CMK (cell line): ENCODE measurements around the gene AFF2.

Experiments
- DNase-seq: peaks from one replicate; pipeline ENCODE4 v3.0.0-alpha.2; 2010; ENCODE audit warnings: low read depth

Gene AFF2

GRCh38 chrX:148928811-148929210 lies 428.4 kb downstream of the AFF2 start:
- DNase-seq = no peak

GRCh38 chrX:148929686-148930085 lies 429.3 kb downstream of the AFF2 start:
- no peak for DNase-seq

- no peak for DNase-seq
Observed at GRCh38 chrX:148930206-148930729, 429.9 kb downstream of the AFF2 start.

- DNase-seq = no peak
Observed at GRCh38 chrX:148933881-148934280, 433.5 kb downstream of the AFF2 start.

- no peak for DNase-seq
Observed at GRCh38 chrX:148938348-148938747, 437.9 kb downstream of the AFF2 start.

- DNase-seq = peak; percentile 46
Observed at GRCh38 chrX:148940411-148940996, 440.1 kb downstream of the AFF2 start.

GRCh38 chrX:148942754-148943153 lies 442.3 kb downstream of the AFF2 start:
- DNase-seq = no peak

GRCh38 chrX:148947399-148947975 lies 447.1 kb downstream of the AFF2 start:
- DNase-seq = no peak

GRCh38 chrX:148956352-148956751 lies 455.9 kb downstream of the AFF2 start:
- no peak for DNase-seq

GRCh38 chrX:148958901-148959300 lies 458.5 kb downstream of the AFF2 start:
- DNase-seq = no peak

GRCh38 chrX:148960060-148960459 lies 459.6 kb downstream of the AFF2 start:
- DNase-seq = no peak

GRCh38 chrX:148961985-148962384 lies 461.6 kb downstream of the AFF2 start:
- DNase-seq = no peak

- no peak for DNase-seq
Observed at GRCh38 chrX:148976571-148977400, 476.4 kb downstream of the AFF2 start.

- DNase-seq = no peak
Observed at GRCh38 chrX:148979786-148980185, 479.4 kb downstream of the AFF2 start.

- no peak for DNase-seq
Observed at GRCh38 chrX:148984238-148984637, 483.8 kb downstream of the AFF2 start.

GRCh38 chrX:148991502-148991901 lies 491.1 kb downstream of the AFF2 start:
- no peak for DNase-seq

GRCh38 chrX:148995661-148996060 lies 495.2 kb downstream of the AFF2 start:
- DNase-seq = no peak

- DNase-seq = no peak
Observed at GRCh38 chrX:149002320-149002719, 501.9 kb downstream of the AFF2 start.

GRCh38 chrX:149003863-149004660 lies 503.6 kb downstream of the AFF2 start:
- DNase-seq = no peak

GRCh38 chrX:149004936-149005335 lies 504.5 kb downstream of the AFF2 start:
- no peak for DNase-seq

GRCh38 chrX:149006235-149006634 lies 505.8 kb downstream of the AFF2 start:
- no peak for DNase-seq

- no peak for DNase-seq
Observed at GRCh38 chrX:149007423-149007822, 507.0 kb downstream of the AFF2 start.
